Progenitor cell of endocrine pancreas (in vitro differentiated cells): ENCODE results near the gene MUC6. TPM values are rescaled to one million over a fixed set of nuclear protein-coding genes. Genes with fewer than 3 reads are reported as not detected.

Experiments
- DNase-seq: peaks from one replicate; pipeline ENCODE4 v3.0.0; 2021; ENCODE audit warnings: low spot score; ENCODE audit not compliant: unreplicated experiment
- H3K27ac Mint-ChIP-seq: 2 replicates; pipeline ENCODE4 v1.8.0; 2021; ENCODE audit warnings: mild to moderate bottlenecking, moderate library complexity, mixed read lengths
- H3K27me3 Mint-ChIP-seq: 2 replicates; pipeline ENCODE4 v1.8.0; 2021; ENCODE audit warnings: mixed read lengths
- H3K36me3 Mint-ChIP-seq: 2 replicates; pipeline ENCODE4 v1.8.0; 2022; ENCODE audit warnings: mixed read lengths; ENCODE audit not compliant: insufficient read depth
- H3K4me1 Mint-ChIP-seq: 2 replicates; pipeline ENCODE4 v1.8.0; 2021; ENCODE audit warnings: low read depth, mixed read lengths
- H3K4me3 Mint-ChIP-seq: 2 replicates; pipeline ENCODE4 v1.8.0; 2021; ENCODE audit warnings: low read depth, mild to moderate bottlenecking, moderate library complexity, mixed read lengths
- H3K9me3 Mint-ChIP-seq: 2 replicates; pipeline ENCODE4 v1.8.0; 2021; ENCODE audit warnings: low read depth, mixed read lengths
- total RNA-seq: library from RNA; stranded (reverse); gene quantifications from 2 replicates; pipeline ENCODE4 v1.2.1, GENCODE V29; 2021
- TF ChIP-seq, protein P1 (sequence below): fragments of 200-600 bp; sonication (generic); IDR thresholded peaks from one replicate; pipeline ENCODE4 v1.5.0; 2021; ENCODE audit warnings: antibody characterized with exemption, mild to moderate bottlenecking; ENCODE audit not compliant: unreplicated experiment

Gene MUC6
- total RNA-seq, 1 donor from 2014 or later, result 1.6 TPM

DNA sequence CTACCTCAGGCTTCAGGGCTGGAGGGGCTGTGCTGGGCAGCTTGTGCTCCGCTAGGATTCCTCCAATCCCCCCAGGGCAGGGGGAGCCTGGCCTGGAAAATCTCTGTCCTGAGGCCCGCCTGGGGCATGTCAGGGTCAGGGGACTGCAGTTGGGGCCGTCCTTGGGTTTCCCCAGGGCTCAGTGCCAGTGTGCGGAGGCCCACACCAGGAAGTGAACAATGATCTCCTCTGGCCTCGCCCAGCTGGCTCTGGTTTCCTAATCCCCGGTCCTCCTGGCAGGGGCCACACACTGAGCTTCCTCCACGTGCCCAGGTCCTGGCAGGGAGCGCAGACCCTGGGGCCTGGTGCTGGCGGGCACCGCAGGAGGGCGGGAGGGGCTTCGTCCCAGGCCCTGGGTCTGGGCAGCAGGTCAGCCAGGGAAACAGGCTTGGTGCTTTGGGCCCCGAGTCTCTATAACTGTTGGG lies 36.8 kb upstream of the MUC6 start:
- Mint-ChIP-seq H3K9me3 (no peaks in the 10 kb centered on the region), H3K4me1 (peaks cover 2% of the 10 kb centered on the region), H3K36me3 (no peaks in the 10 kb centered on the region), H3K27me3 (peaks cover 17% of the 10 kb centered on the region), H3K4me3 (no peak overlapping the region), H3K27ac (no peak overlapping the region)
- TF ChIP-seq, protein P1, sequence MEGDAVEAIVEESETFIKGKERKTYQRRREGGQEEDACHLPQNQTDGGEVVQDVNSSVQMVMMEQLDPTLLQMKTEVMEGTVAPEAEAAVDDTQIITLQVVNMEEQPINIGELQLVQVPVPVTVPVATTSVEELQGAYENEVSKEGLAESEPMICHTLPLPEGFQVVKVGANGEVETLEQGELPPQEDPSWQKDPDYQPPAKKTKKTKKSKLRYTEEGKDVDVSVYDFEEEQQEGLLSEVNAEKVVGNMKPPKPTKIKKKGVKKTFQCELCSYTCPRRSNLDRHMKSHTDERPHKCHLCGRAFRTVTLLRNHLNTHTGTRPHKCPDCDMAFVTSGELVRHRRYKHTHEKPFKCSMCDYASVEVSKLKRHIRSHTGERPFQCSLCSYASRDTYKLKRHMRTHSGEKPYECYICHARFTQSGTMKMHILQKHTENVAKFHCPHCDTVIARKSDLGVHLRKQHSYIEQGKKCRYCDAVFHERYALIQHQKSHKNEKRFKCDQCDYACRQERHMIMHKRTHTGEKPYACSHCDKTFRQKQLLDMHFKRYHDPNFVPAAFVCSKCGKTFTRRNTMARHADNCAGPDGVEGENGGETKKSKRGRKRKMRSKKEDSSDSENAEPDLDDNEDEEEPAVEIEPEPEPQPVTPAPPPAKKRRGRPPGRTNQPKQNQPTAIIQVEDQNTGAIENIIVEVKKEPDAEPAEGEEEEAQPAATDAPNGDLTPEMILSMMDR, result no peak
- no peak for DNase-seq

DNA sequence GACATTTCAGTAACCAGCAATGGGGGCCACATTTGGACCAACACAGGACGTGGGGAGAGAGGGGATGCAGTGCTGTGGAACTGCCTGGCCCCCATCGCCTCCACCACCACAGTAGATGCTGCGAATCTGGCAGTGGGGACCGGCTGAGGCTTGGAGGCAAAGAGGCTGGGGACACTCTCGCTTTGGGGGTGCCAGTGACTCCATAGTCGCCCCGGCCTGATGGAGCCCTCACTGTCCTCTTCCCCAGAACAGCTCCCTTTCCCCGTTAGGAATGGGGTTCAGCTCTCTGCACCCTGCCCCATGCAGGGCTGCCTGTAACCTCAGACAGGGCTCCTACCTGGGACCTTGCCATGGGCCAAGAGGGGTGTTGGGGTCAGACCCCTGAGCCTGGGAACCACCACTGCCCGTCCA lies 36.3 kb upstream of the MUC6 start:
- H3K9me3 Mint-ChIP-seq, result no peaks in the 10 kb centered on the region
- no peak overlapping the region for H3K4me3 Mint-ChIP-seq
- TF ChIP-seq, protein P1, result no peak
- H3K27me3 Mint-ChIP-seq, result peaks cover 21% of the 10 kb centered on the region
- DNase-seq, result no peak
- H3K36me3 Mint-ChIP-seq, result no peaks in the 10 kb centered on the region
- H3K27ac Mint-ChIP-seq, result no peak overlapping the region
- peaks cover 5% of the 10 kb centered on the region for H3K4me1 Mint-ChIP-seq

DNA sequence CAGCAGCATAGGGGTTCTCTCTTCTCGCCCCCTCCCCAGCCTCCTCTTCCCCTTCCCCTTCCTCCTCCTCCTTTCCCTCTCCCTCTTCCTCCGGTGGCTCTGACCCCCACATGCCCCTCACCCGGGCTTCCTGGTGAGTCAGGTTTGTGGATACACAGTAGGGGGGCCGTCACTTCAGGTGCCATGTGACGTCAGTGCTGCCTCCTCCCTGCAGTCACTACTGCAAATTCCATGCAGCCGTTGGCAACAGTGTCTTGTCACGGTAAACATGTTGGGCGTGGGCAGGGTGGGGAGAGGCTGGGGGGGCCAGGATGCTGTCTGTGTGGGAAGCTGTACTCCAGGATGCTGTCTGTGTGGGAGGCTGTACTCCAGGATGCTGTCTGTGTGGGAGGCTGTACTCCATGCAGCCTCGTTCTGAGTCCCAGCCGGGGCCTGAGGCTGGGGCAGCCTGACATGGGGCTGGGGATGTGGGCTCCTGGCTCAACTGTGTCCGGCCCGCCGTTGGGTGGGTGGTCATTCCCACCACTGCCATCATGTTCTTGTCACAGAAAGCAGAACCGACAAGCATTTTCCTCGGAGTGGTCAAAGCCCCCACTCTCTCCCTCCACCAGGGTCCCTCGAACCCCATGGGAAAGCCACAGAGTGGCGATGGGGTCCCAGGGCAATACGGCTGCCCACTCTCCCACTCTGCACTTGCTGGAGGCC lies 35.8 kb upstream of the MUC6 start:
- DNase-seq, result no peak
- peaks cover 21% of the 10 kb centered on the region for H3K27me3 Mint-ChIP-seq
- no peaks in the 10 kb centered on the region for H3K36me3 Mint-ChIP-seq
- no peak overlapping the region for H3K4me3 Mint-ChIP-seq
- peaks cover 5% of the 10 kb centered on the region for H3K4me1 Mint-ChIP-seq
- no peak overlapping the region for H3K27ac Mint-ChIP-seq
- TF ChIP-seq, protein P1, result no peak
- no peaks in the 10 kb centered on the region for H3K9me3 Mint-ChIP-seq

DNA sequence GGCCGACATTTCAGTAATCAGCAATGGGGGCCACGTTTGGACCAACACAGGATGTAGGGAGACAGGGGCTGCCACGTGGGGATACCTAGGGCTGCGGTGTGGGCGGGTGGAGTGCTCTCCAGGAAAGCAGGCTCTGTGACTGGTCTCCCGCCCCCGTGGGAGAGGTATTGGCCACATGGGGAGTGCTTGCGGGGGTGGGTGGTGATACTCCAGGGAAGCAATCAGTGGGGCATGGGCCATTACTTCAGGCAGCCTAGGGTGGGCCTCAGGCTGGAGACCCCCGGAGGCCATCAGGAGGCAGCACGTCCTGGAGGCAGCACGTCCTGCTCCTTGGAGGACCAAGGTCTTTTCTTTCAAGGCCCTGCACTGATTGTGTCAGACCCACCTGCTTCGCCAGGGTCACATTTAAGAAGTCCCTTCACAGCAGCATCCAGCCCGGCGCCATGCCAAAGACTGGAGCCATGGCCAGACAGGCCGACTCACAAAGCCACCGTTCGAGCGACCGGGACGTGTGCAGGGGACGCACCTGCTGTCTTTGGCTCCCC lies 35.1 kb upstream of the MUC6 start:
- H3K9me3 Mint-ChIP-seq, result no peaks in the 10 kb centered on the region
- DNase-seq, result no peak
- H3K36me3 Mint-ChIP-seq, result no peaks in the 10 kb centered on the region
- TF ChIP-seq, protein P1, result no peak
- peaks cover 21% of the 10 kb centered on the region for H3K27me3 Mint-ChIP-seq
- H3K4me1 Mint-ChIP-seq, result peaks cover 5% of the 10 kb centered on the region
- no peak overlapping the region for H3K27ac Mint-ChIP-seq
- no peak overlapping the region for H3K4me3 Mint-ChIP-seq

DNA sequence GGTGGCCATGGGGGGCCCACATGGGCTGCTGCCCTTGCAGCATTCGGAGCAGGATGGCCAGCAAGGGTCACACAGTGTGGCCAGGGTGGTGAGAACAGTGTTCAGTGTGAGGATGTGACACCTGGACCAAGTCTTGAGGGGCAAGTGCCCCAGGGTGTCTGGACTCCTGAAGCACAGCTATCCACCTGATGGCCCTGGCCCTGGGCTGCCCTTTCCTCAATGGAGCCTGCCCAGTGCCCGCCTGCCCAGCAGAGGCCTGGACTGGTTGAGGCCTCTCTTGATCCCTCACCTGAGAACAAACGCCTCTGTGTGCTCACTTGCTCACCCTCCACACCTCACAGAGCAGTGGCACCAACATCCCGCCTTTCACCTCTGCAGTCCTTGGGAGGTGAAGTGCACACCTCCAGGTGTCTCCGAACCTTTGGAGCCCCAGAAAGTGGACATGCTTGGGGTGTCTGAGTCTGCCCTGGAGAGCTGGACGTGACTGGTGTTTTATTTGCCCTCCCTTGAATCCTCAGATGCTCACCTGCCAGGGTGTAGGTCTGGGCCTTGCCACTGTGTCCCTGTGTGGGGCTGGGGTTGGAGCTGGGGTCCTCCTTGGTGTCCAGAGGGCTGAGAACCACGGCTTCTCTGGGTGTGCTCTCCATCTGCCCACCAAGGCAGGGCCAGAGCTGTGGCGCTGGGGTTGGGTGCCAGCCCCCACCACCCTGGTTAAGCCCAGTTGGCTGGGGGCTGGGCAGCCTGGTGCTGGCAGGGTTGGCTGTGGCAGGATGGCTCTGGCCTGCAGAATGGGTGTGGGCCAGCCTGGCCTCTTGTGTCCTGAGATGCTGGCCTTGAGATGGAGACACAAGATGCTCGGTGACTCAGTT lies 34.3 kb upstream of the MUC6 start:
- TF ChIP-seq, protein P1, result no peak
- H3K27me3 Mint-ChIP-seq, result peaks cover 21% of the 10 kb centered on the region
- no peak overlapping the region for H3K27ac Mint-ChIP-seq
- no peaks in the 10 kb centered on the region for H3K9me3 Mint-ChIP-seq
- no peak for DNase-seq
- no peak overlapping the region for H3K4me3 Mint-ChIP-seq
- H3K36me3 Mint-ChIP-seq, result no peaks in the 10 kb centered on the region
- H3K4me1 Mint-ChIP-seq, result peaks cover 5% of the 10 kb centered on the region
